ENCODE data around the gene PPP1R3G. TPM values are rescaled to one million over a fixed set of nuclear protein-coding genes. Genes with fewer than 3 reads are reported as not detected.

Gene PPP1R3G
- total RNA-seq, 1 experiment from 2014 or later, result not detected

GRCh38 chr6:5121479-5121878 is 36.3 kb downstream of the PPP1R3G start:
- no CpG with 5 or more reads among the region's 6 CpGs for WGBS (ENCODE audit: extremely low coverage, insufficient read length, low lambda C conversion rate)

More at GRCh38 chr6:5121479-5121878, 36.3 kb downstream of the PPP1R3G start:
- Histone ChIP-seq H2BK20ac (ENCODE audit: low read depth, low read length, poor library complexity, severe bottlenecking) (no peak overlapping the region), H4K5ac (ENCODE audit: insufficient read length, low read depth, low read length) (no peak overlapping the region), H4K91ac (ENCODE audit: insufficient read length, low read depth, low read length) (no peak overlapping the region), H3K18ac (ENCODE audit: insufficient read length, low read depth, low read length) (no peak overlapping the region), H3T11ph (ENCODE audit: low read length) (no peak overlapping the region), H3K79me2 (ENCODE audit: insufficient read depth, low read length) (no peaks in the 10 kb centered on the region), H2BK5ac (ENCODE audit: insufficient read length, low read length) (no peak overlapping the region), H3K4me1 (ENCODE audit: insufficient read depth, low read length) (peaks cover 4% of the 10 kb centered on the region; the same call in 1 of the 2 replicates), H3K14ac (ENCODE audit: insufficient read depth, low read length) (no peak overlapping the region), H3K23ac (ENCODE audit: insufficient read length, low read depth, low read length) (no peak overlapping the region), H3K9ac (ENCODE audit: extremely low read depth, insufficient read length, low read length) (no peak overlapping the region), H4K8ac (replicated peaks; ENCODE audit: insufficient read length, low read depth, low read length) (no peak overlapping the region), H2BK15ac (ENCODE audit: low read depth, low read length) (no peak overlapping the region), H3K27me3 (ENCODE audit: insufficient read depth, low read length) (no peaks in the 10 kb centered on the region), H2AK5ac (ENCODE audit: insufficient read length, low read length) (no peak overlapping the region), H3K27ac (ENCODE audit: insufficient read length, low read depth, low read length) (no peak overlapping the region), H2BK12ac (ENCODE audit: insufficient read length, low read depth, low read length) (no peak overlapping the region), H2AFZ (ENCODE audit: low read length) (no peak overlapping the region), H4K20me1 (ENCODE audit: control insufficient read depth, insufficient read depth, insufficient read length) (no peaks in the 10 kb centered on the region), H3K56ac (ENCODE audit: insufficient read length, low read depth, low read length) (no peak overlapping the region), H2BK120ac (ENCODE audit: low read depth, low read length, poor library complexity, severe bottlenecking) (no peak overlapping the region), H3K23me2 (ENCODE audit: insufficient read length, low read depth, low read length, poor library complexity, severe bottlenecking) (peaks cover 4% of the 10 kb centered on the region), H3K79me1 (ENCODE audit: insufficient read depth, low read depth, low read length, poor library complexity, severe bottlenecking) (no peaks in the 10 kb centered on the region), H3K4me2 (ENCODE audit: insufficient read depth, insufficient read length, low read length) (no peak overlapping the region), H3K4ac (ENCODE audit: low read depth, low read length) (no peak overlapping the region), H3K9me3 (ENCODE audit: control insufficient read depth, low read depth, low read length) (no peaks in the 10 kb centered on the region)
- H3K4me1 Mint-ChIP-seq, result peaks cover 7 to 11% of the 10 kb centered on the region in 2 experiments
- H3K27ac Mint-ChIP-seq, result no peak overlapping the region
- H3K27me3 Mint-ChIP-seq (ENCODE audit: low read depth), result no peaks in the 10 kb centered on the region
- no peak for TF ChIP-seq CTCF (conservative IDR thresholded peaks at IDR 0.05)
- H3K36me3 Mint-ChIP-seq (ENCODE audit: insufficient read depth in 1 of 3, low read depth in 3 of 3), result peaks cover 5 to 6% (median 6%) of the 10 kb centered on the region in 3 experiments; a peak in 3 of 7 replicates
- H3K9me3 Mint-ChIP-seq, result no peaks in the 10 kb centered on the region; a peak in 1 of 5 replicates
- H3K4me3 Mint-ChIP-seq, result no peak overlapping the region
- no peak for DNase-seq
